Activated CD4-positive, alpha-beta T cell treated with anti-CD3 and anti-CD28 coated beads, Interleukin-2, amount 50 U/mL, for 16 hours (primary cell): Measurements from ENCODE around the gene USP3.
"Not testable (repeated sequence)": the region's sequence is repeated elsewhere in the genome, so short reads cannot be mapped to it uniquely, and the experiment has no call there.

Experiments used
- DNase-seq: peaks from one replicate; pipeline ENCODE4 v3.0.0-alpha.2; 2020

The USP3 gene

GRCh38 chr15:63620760-63621159, 116.4 kb downstream of the USP3 start:
- DNase-seq: not testable (repeated sequence)

GRCh38 chr15:63623232-63623969, 119.0 kb downstream of the USP3 start:
- no peak for DNase-seq

- no peak for DNase-seq
These were observed 122.6 kb downstream of the USP3 start for GRCh38 chr15:63626955-63627354.

GRCh38 chr15:63628123-63628822, 123.9 kb downstream of the USP3 start:
- no peak for DNase-seq

GRCh38 chr15:63630036-63630751, 125.8 kb downstream of the USP3 start:
- no peak for DNase-seq

DNA sequence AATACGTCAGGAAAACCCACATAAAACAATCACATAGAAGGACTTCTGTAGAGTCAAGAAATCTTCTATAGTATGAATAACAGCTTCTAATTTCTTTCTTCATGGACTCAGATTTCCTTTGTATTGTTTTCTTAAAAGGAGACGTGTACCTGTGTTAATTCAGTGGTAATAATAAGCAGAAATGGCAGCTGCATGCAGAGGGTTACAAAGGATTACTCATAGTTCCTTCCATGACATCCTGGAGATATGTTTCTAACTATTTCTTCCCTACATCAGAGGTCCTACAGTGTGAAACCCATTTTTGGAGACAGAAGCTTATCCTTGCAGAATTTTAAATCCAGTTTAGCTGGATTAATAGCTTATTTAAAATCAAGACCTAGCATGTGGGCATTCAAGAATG, 128.9 kb downstream of the USP3 start:
- no peak for DNase-seq

DNA sequence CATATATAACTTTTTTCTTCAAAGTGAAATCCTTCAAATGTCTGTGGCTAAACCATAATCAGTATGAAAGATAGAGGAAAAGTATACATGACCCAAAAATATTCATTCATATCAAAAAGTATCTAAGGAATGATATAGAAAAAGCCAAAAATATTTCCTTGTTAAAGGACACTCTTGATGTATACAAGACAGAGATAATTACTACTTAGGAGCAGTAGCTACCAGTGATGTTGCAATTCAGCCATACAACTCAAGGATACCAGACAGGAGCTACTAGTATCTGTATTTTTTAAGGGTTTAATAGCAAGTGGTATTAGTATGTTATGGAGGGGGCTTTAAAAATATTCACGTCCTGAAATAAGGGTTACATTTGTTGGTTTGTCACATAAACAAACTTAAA, 129.8 kb downstream of the USP3 start:
- DNase-seq: no peak

GRCh38 chr15:63636518-63637061, 132.2 kb downstream of the USP3 start:
- DNase-seq: no peak

- peak; percentile 14 for DNase-seq
These were observed 134.4 kb downstream of the USP3 start for GRCh38 chr15:63638839-63639238.

DNA sequence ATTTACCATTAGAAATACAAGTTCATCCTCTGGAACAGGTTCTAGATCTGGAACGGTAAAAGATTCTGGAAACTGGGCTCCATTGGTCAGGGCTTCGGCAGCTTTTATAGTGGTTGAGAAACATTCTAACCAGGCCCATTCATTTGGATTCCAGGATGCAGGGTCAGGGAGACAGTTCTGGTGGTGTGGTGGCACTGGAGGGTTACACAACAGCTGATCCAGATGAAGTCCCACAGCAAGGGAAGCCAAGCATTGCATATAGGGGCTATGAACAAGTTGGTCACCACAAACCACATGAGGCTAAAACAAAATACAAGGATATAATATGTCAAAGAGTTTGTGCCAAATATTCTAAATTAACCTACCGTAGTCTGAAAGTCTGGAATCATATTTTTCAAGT, 135.8 kb downstream of the USP3 start:
- DNase-seq: no peak
